ENCODE measurements around the gene CTSW. TPM values are rescaled to one million over a fixed set of nuclear protein-coding genes. Genes with fewer than 3 reads are reported as not detected.

CTSW gene
- total RNA-seq, 1 experiment from 2014 or later = not detected

GRCh38 chr11:65911682-65912568 is 32.3 kb downstream of the CTSW start:
- Histone ChIP-seq H3K27me3 (ENCODE audit: control insufficient read depth, insufficient read depth, low read length) (no peaks in the 10 kb centered on the region; the same call in 1 of the 2 replicates), H3K36me3 (replicated peaks; ENCODE audit: control insufficient read depth, insufficient read depth, low read length) (no peaks in the 10 kb centered on the region), H3K4me3 (ENCODE audit: insufficient read depth, low read depth, low read length) (no peak overlapping the region)
- DNase-seq = peak; percentile 89

- no peaks in the 10 kb centered on the region; the same call in 1 of the 2 replicates for H3K27me3 ChIP-seq (ENCODE audit: control insufficient read depth, insufficient read depth, low read length)
Measured at GRCh38 chr11:65912845-65913244, 33.2 kb downstream of the CTSW start.

GRCh38 chr11:65915101-65915820 is 35.6 kb downstream of the CTSW start:
- Histone ChIP-seq H3K36me3 (replicated peaks; ENCODE audit: control insufficient read depth, insufficient read depth, low read length) (no peaks in the 10 kb centered on the region), H3K4me3 (ENCODE audit: insufficient read depth, low read depth, low read length) (peak overlapping the region; percentile 22; the same call in 1 of the 2 replicates), H3K27me3 (ENCODE audit: control insufficient read depth, insufficient read depth, low read length) (no peaks in the 10 kb centered on the region)
- no peak for DNase-seq

More at GRCh38 chr11:65912845-65913244, 33.2 kb downstream of the CTSW start:
- peak; percentile 35 for DNase-seq
- Histone ChIP-seq H3K4me3 (ENCODE audit: insufficient read depth, low read depth, low read length) (no peak overlapping the region), H3K36me3 (replicated peaks; ENCODE audit: control insufficient read depth, insufficient read depth, low read length) (no peaks in the 10 kb centered on the region)

GRCh38 chr11:65915821-65916251 is 36.2 kb downstream of the CTSW start:
- DNase-seq = peak; percentile 77
- Histone ChIP-seq H3K4me3 (ENCODE audit: insufficient read depth, low read depth, low read length) (peak overlapping the region; percentile 22), H3K27me3 (ENCODE audit: control insufficient read depth, insufficient read depth, low read length) (no peaks in the 10 kb centered on the region), H3K36me3 (replicated peaks; ENCODE audit: control insufficient read depth, insufficient read depth, low read length) (no peaks in the 10 kb centered on the region; the same call in 1 of the 2 replicates)

- DNase-seq = no peak
- H3K4me3 ChIP-seq (ENCODE audit: insufficient read depth, low read depth, low read length) = no peak overlapping the region; the same call in 1 of the 2 replicates
Measured at GRCh38 chr11:65916391-65916790, 36.8 kb downstream of the CTSW start.

GRCh38 chr11:65917077-65917433 is 37.4 kb downstream of the CTSW start:
- DNase-seq = no peak
- no peaks in the 10 kb centered on the region; the same call in 1 of the 2 replicates for H3K36me3 ChIP-seq (replicated peaks; ENCODE audit: control insufficient read depth, insufficient read depth, low read length)
- no peaks in the 10 kb centered on the region for H3K27me3 ChIP-seq (ENCODE audit: control insufficient read depth, insufficient read depth, low read length)
- H3K4me3 ChIP-seq (ENCODE audit: insufficient read depth, low read depth, low read length) = no peak overlapping the region

More at GRCh38 chr11:65916391-65916790, 36.8 kb downstream of the CTSW start:
- H3K27me3 ChIP-seq (ENCODE audit: control insufficient read depth, insufficient read depth, low read length) = no peaks in the 10 kb centered on the region
- H3K36me3 ChIP-seq (replicated peaks; ENCODE audit: control insufficient read depth, insufficient read depth, low read length) = no peaks in the 10 kb centered on the region; the same call in 1 of the 2 replicates

GRCh38 chr11:65917434-65918210 is 38.0 kb downstream of the CTSW start:
- Histone ChIP-seq H3K36me3 (replicated peaks; ENCODE audit: control insufficient read depth, insufficient read depth, low read length) (no peaks in the 10 kb centered on the region; the same call in none of the 2 replicates), H3K4me3 (ENCODE audit: insufficient read depth, low read depth, low read length) (peak overlapping the region; percentile 90), H3K27me3 (ENCODE audit: control insufficient read depth, insufficient read depth, low read length) (no peaks in the 10 kb centered on the region)
- no peak for DNase-seq

GRCh38 chr11:65918211-65919140 is 38.8 kb downstream of the CTSW start, which contains the start of gene C11orf68:
Gene C11orf68 (minus strand): TSS chr11:65919062. CDS start chr11:65919031, 31 bp downstream.
- Histone ChIP-seq H3K4me3 (ENCODE audit: insufficient read depth, low read depth, low read length) (peak within 1 kb of the TSS; percentile 90), H3K36me3 (replicated peaks; ENCODE audit: control insufficient read depth, insufficient read depth, low read length) (no peaks in the 10 kb centered on the region; the same call in none of the 2 replicates), H3K27me3 (ENCODE audit: control insufficient read depth, insufficient read depth, low read length) (no peaks in the 10 kb centered on the region)
- DNase-seq = no peak

GRCh38 chr11:65919141-65919572 is 39.5 kb downstream of the CTSW start, which contains the start of gene DRAP1:
Gene DRAP1 (plus strand): TSS chr11:65919426. CDS start chr11:65919502, 76 bp downstream.
- Histone ChIP-seq H3K27me3 (ENCODE audit: control insufficient read depth, insufficient read depth, low read length) (no peaks in the 10 kb centered on the region), H3K4me3 (ENCODE audit: insufficient read depth, low read depth, low read length) (peak within 1 kb of the TSS; percentile 90), H3K36me3 (replicated peaks; ENCODE audit: control insufficient read depth, insufficient read depth, low read length) (no peaks in the 10 kb centered on the region; the same call in none of the 2 replicates)
- peak; percentile 100 for DNase-seq

GRCh38 chr11:65919573-65920371 is 40.1 kb downstream of the CTSW start:
- Histone ChIP-seq H3K4me3 (ENCODE audit: insufficient read depth, low read depth, low read length) (peak overlapping the region; percentile 88), H3K36me3 (replicated peaks; ENCODE audit: control insufficient read depth, insufficient read depth, low read length) (no peaks in the 10 kb centered on the region; the same call in none of the 2 replicates), H3K27me3 (ENCODE audit: control insufficient read depth, insufficient read depth, low read length) (no peaks in the 10 kb centered on the region)
- DNase-seq = peak; percentile 91

- DNase-seq = no peak
- Histone ChIP-seq H3K4me3 (ENCODE audit: insufficient read depth, low read depth, low read length) (peak overlapping the region; percentile 88), H3K36me3 (replicated peaks; ENCODE audit: control insufficient read depth, insufficient read depth, low read length) (no peaks in the 10 kb centered on the region; the same call in none of the 2 replicates), H3K27me3 (ENCODE audit: control insufficient read depth, insufficient read depth, low read length) (no peaks in the 10 kb centered on the region)
Measured at GRCh38 chr11:65920372-65920802, 40.8 kb downstream of the CTSW start.

- Histone ChIP-seq H3K4me3 (ENCODE audit: insufficient read depth, low read depth, low read length) (no peak overlapping the region), H3K36me3 (replicated peaks; ENCODE audit: control insufficient read depth, insufficient read depth, low read length) (no peaks in the 10 kb centered on the region; the same call in none of the 2 replicates), H3K27me3 (ENCODE audit: control insufficient read depth, insufficient read depth, low read length) (no peaks in the 10 kb centered on the region)
- DNase-seq = no peak
Measured at GRCh38 chr11:65921033-65921555, 41.5 kb downstream of the CTSW start.

All from H7 (cell line).